GM21515 (cell line): ENCODE results near the gene ETV5.
A peak's percentile ranks its signal among the peaks of the same experiment; 100 is the strongest.

ENCODE experiments used
- ATAC-seq: cut with Tn5 transposase; IDR thresholded peaks from one replicate; pipeline ENCODE4 v1.9.1; 2021; ENCODE audit not compliant: unreplicated experiment

Gene ETV5

DNA sequence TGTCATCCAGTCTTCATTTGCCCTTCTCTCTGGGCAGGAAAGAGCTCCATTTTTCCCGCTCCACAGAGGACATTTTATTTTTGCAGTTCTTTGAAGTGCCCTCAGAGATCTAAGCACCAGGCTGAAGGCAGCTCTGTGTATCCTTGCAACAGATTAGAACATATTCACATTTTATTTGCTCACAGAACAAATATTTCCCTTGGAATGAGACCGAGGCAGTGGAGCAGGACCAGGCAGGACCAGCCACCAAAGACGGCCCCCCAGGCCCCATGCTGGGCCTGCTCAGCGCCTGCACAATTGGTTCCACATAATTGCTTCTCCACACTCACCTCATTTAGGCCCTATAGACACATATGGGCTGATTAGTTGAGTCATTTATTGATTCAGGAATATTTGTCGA is 15.7 kb upstream of the ETV5 start:
- no peak for ATAC-seq

DNA sequence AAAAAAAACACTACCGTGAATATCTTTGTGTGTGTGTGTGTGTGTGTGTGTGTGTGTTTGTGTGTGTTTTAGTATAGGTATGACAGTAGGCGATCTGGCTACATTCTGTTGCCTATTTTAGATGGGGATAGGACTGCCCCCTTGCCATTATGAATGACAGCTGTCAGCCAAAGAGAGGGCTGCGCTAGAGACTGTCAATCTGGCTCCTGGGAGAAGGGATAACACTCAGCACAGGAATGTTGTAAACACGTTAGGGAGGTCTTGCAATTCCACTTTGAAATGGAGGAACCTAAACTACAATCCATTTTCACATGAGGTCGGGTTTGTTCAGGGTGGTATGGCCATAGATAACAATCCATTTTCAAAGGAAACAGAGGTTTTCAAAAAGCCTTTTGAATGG is 14.1 kb upstream of the ETV5 start:
- no peak for ATAC-seq

DNA sequence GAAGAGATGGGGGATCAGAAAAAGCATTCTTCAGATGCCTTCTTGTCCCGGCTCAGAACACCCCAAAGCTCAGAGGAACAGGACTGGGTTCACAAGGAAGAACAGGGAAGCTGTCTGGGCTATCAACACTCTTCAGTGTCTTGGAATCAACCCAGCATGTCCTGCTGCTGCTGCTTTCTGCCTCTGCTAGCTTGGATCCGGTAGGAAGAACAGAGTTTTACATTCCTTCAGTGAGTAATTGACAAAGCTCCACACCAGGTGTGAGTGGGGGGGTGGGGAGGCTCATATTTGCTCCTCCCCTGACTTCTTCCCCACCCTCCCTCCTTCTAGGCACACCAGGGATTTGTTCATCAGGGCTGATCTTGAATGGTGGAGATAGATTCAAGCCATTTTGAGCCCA is 13.1 kb upstream of the ETV5 start:
- ATAC-seq, result no peak

DNA sequence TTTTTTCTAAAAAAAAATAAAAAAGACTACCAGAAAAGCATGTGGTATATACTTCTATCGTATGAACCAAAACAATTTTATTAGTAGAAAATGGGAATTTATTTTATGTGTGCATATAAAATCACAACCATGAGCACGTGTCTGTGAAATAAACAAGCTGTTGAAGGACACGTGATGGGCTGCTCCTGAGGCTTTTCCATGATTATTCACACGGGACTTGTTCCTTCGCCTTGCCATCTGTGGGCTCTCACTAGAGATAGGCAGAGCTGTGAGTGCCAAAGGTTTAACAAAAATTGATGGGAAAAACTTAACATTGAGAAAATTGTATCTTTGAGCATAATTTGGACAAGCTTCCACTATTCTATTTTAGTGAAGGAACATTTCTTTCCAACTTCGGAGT is 12.4 kb upstream of the ETV5 start:
- ATAC-seq, result no peak

DNA sequence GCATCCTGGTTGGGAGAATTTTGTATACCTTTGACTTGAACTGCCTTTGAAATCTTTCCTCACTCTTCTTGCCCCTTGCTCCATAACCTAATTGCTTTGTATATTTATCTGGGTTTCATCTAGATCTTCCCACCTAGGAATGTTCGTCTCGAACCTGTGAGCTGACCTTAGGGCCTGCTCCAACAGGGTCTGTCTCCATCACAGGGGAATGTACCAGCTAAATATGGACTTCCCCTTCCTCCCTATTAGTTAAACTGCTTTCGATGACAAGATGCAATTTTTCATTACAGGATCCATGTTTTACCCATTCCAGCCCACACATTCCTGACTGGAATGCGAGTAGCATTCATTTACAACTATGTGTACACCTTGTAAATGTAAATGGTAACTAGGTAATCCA is 10.6 kb upstream of the ETV5 start:
- no peak for ATAC-seq

DNA sequence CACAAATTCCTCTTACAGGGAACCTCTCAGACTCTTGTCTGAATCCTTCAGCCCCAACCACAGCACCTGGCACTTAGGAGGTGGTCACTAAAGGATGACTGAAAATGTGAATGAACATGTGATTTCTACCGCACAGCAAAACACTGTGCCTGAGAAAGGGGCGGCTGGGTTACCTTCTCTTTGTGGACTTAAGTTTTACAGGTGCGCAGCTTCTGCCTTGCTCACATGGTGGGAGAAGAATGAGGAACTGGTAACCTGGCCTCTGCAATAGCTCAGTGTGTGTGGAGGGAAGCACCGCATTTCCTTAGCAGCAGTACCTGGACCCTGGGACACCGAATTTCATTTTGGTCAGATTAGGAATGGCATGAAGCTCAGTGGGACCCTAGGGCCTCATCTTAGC is 9.8 kb upstream of the ETV5 start:
- no peak for ATAC-seq

DNA sequence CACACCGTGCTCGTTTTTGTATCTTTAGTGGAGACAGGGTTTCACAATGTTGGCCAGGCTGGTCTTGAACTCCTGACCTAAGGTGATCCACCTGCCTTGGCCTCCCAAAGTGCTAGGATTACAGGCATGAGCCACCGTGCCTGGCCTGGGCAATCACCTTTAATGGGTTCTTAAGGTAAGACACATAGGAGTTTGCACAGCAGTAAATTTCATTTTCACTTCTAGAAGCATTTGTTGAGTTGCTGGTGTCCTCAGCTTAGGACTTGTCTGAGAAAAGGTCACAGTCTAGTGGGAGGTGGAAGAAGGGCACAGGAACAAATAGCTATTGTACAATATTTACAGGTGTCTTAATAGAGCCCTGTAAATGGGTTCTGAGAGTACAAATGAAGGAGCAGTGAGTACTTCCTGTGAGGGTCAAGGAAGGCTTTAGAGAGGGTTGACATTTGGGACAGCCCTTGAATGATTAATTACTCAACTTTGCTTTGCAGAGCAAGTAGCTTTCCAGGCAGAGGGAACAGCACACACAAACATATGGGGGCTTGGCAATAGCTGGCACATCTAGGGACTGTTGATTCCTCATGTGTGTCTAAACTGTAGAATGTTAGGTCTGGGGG is 8.7 kb upstream of the ETV5 start:
- ATAC-seq, result no peak

DNA sequence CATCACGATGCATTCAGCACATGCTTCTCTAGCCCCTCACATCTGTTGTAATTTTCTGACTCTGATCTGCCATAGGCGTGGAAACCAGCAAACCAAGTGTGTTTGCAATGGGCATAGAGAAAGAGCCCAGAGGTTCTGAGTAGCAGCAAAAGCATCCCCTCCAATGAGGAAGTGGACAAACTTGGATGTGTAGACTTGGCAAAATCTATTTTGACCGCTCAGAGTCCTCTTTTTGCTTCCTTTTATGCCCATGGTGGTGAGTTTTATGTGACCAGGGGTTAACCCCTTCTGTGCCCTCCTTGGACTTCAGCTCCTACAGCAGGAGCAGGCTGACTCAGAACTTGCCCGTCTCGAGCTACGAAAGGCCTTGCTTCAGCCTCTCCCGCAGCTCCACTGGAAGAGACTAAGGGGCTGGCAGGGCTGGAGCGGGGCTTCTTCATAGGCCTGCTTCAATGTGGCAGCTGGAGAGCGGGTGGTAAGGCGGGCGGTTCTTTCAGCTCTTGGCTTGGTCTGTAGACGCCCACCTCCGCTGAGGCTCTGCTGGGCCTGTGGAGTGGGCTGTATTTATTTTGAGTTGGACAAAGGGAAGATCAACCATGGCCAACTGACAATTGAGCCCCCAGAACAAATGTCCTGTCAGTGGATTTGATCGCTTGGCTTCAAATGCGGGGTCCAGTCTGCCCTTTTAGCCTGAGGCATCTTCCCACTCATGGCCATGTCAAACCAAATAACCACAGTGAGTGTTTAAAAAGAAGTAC is 6.5 kb upstream of the ETV5 start:
- no peak for ATAC-seq

DNA sequence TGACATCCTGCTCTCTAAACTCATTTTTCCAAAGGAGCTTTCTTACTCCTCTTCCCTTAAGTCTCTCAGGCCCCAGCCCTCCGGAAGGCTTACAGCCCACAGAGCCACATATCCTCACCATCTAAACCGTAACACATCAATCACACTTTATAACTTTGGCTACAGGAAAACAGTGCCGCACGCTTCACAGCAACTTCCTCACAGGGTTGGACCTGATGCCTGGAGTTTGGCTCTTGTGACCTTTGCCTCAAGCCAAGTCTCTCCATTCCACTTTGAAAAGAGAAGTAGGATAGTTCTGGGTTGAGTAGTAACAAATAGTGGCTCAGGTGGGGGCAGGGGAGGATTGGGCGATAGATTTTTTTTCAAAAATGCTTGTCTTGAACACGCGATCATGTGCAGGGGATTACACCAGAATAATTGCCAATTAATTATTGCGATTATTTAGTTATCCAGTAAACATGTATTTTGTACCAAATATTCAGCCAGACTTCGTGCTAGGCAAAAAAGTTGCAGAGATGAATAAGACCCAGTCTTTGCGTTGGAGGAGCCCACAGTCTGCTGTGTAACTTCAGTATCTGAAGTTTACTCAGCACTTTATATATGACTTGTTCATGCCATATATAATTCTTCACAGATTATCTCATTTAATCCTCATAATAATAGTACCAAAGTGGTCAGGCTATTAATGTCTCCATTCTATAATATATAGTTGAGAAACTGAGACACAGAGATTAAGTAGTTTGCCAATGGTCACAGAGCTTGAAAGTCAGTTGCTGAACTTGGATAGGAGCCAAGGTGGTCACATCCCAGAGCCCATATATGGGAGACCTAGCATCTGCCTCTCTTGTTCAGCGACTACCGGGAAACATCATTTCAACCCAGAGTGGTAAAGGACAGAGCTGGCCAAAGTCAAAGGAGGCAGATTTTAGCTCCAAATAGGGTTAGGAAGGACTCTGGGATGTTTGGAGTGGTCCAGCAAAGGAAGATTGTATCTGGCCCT is 2.4 kb upstream of the ETV5 start:
- ATAC-seq, result no peak

DNA sequence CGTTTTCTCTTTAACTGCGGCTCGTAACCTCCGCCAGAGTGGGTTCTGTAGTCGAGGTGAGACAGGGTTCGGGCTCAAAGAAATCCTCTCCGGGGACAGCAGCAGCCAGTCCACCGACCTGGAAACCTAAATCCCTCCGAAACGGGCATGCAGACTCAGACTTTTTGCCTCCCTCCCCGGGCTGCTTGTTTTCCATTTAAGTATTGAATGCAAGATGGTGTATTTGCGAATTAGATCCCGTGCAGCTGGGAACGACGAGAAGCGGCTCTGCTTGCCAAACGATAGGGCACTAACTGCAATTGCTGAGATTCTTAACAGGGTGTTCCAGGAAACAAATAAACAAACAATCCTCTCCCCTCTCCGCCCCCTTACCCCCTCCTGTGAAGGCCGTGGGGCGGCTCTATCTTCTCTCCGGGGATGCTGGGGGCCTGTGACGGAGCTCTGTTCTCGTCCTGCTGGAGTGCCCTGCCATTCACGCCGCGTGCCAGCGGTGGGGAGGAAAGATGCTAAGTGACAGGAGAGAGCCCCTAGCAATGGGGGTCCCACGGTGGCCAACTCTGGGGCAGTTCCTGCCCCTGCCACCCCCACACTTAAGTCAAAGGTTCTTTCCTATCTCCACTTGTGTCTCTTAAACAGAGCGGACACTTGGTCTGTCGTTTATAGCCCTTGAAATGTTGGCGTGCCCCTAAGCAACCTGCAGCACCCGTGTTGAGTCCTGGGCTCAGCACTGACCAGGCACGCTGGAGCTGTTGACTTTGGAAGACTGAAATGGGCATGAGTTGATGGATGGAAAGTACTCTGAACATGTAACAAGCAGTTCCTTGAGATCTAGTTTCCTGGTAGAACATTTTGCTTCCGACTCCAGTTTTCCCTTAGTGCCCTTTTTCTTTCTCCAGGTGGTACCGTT is 1.3 kb upstream of the ETV5 start:
- ATAC-seq, result no peak

DNA sequence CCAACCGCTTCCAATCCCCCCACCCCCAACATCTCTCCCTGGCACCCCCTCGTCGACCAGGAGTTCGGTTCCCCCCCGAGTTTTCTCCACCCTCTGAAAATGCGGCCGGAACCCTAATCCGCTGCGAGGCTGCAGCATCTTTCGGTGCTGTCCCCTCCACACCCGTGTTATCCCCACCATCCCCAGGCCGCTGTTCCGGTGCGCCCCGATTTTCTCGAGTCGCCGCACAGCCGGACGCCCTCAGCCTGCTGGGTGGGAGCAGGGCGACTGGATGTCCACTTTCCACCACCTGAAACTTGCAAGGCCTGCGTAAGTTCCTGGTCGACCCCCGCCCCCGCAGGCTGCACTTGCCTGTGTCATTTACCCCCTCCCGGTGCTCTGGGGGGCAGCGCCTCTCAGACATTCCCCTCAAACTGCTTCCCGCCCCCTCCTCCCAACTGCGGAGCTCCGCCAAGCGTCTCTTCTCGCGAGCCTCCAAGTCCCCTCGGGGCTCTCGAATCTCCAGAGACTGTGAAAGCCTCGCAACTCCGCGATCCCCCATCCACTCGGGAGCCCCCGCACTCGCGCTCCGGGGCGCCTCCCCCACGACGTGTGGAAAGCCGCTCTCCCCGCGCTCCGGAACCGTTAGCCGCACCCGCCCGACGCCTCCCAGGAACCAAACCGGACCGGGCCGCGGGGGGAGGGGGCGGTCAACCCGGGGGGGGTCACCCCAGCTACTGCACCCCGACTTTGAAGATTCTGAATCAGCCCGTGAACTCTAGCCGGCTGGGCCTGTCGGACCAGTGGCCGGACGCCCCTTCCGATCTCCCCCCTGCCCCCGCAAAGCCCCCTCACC is 566 bp downstream of the ETV5 start:
- no peak for ATAC-seq

DNA sequence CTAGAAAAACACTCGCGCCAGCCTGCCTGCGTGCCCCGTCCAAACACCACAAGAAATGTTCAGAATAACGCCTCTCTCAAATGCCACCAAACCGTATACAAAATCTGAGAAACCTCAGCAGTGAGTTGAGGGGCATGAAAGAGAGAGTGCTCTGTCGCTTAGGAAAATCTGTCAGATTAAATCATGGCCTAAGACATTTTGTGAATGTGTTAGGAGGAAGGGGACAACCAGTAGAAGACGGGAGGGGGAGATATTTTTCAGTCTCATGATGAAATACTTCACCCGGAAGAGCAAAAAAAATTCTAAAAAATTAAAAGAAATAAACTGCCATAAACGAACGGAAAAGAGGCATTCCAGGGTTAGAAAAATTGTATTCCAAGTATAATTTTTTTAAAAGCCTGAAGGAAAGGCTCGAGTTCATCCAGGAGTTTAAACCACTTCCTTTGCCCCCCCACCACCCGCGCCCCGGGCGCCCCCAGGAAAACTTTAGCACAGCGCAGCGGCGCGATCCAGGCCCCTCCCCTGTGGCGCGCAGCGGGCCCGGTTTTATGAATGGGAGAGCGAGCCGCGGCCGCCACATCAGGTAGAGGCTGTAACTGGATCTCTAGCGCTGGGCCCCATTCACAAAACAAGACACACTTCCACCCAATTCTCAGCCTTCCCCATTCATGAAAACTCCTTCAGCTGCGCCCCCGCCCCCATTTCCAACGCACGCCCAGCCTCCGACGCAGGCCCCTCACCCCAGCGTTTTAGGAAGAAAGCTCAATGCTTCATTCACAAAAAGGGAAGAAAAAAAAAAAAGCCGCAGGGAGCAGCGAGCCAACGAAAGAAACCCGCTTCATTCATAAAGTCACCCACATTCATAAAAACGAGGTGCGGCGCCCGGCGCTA is 1.4 kb downstream of the ETV5 start:
- peak; percentile 24 for ATAC-seq

DNA sequence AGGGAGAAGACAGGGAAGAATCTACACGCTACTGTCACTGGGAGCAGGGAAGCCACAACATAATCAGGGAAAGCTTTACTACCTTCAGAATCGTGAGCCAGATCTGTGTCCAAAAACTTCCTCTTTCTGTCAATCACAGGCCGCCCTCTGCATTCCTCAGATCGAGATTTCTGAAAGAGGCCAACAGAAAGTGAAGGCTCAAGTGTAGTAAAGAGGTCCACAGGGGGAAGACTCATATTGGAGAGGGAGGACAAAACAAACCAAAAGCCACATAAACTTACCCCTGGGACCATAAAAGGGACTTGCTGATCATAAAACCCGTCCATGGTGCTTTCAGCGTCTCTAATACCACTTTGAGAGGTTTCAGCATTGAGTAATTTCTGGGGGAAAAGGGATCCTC is 3.3 kb downstream of the ETV5 start:
- ATAC-seq, result no peak

DNA sequence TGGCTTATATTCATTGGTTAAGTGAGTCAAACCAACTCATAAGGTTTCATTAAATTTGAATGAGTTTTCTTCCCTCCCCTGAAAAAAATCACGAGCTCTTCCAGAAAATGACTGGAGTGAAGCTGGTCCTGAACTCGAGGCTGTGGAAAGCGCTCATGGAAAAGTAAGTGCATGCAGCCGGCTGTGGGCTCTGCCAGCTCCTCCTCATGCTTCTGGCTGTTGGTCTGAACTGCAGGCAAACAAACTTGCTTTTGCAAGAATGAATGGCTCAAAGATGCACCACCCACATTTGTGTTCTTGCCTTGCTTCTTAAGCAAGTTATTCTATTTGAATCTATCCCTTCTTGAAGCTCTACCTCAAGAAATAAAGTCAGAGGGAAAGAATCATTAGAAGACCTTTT is 6.2 kb downstream of the ETV5 start:
- no peak for ATAC-seq

DNA sequence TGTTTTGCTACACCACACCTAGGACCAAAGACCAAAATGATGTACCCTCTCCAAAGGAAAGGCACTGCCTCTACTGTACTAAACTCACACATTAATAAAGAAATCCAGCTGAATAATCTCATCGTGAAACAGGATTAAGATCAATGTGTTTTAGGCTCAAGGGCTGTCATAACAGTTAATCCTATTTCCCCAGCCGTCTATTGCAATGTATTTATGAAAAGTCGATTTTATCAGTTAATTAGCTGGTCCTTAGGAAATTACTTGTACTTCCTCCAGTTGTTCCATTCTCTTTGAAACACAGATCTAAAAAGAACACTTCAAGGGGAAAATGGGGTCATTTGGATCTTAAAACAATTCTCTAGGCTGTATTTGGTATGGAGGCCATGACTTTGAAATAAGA is 8.5 kb downstream of the ETV5 start:
- no peak for ATAC-seq

DNA sequence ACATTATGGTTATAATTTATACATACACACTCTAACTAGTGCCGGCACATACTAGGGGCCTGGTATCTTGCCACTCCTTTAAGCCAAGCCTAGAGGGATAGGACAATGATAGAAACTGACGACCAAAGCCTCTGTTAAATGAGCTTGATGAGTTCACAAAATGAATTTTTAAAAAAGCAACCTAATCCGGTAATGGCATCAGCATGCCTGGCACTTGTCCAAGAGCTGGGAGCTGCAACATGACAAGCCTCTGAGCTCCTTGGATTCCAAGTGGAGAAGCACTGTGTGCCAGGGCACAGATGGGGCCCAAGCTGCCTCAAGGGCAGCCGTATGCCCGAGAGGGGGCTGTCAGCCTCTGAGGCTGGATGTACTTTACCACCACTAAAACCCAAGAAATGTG is 9.7 kb downstream of the ETV5 start:
- no peak for ATAC-seq

DNA sequence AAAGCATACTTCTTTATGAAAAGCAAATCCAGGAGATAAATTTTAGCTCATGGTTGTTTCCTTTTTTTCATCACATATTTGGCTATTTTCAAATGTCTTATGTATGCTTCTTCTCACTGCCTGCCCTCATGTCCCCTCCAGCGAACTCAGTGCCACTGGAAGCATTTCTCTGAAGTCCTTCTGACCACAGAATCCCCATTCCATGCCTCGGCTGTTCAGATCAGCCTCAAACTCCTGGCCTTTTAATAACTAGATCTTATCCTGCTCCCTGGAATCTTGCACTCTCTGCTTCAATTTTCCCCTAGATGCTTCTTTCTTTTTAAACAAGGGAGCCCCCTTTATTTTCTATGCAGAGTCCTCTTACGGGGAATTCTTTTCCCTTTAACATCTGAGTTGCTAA is 10.1 kb downstream of the ETV5 start:
- ATAC-seq, result no peak

DNA sequence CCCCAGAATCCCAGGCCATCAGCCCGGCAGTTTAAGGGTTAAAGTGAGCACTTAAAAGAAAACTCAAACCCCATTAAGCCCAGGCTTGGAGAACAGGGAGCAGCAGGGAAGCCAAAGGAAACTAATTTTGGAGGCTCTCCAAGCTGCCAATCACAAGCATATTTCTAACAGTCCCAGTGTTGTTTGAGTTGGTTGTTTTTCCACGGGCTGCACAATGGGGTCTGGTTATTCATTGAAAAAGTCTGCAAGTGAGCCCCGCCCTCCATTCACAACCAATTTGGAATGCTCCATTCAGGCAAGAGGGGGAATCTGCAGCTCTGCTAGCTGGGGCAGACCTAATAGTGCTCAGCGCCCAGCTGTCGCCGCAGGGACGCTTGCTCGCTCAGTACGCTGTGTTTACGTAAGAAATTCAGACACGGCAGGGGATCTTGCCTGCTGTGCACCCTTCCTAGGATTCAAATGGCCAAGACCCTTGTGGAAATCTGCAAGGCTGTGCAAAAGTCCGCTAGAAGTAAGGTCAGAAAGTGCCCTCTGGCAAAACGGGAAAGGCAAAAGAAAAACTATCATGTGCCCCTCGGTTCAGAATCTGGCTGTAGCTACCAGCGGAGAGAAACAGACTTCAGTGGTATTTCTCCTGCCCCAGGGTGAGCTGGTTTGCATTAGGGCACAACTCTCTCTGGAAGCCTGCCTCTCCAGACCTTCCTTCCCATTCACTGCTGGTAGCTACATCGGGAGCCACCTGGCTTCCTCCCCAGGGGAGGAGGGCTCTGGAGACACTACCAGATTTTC is 11.0 kb downstream of the ETV5 start:
- no peak for ATAC-seq
